Naive thymus-derived CD4-positive, alpha-beta T cell (primary cell): ENCODE results near the gene CFAP20DC. TPM values are rescaled to one million over a fixed set of nuclear protein-coding genes. Genes with fewer than 3 reads are reported as not detected.
"Not testable (repeated sequence)": the region's sequence is repeated elsewhere in the genome, so short reads cannot be mapped to it uniquely, and the experiment has no call there.

Experiments
- ATAC-seq: fragments of 150-1000 bp; cut with Tn5 transposase; 2 replicates; pipeline ENCODE4 v1.10.0; 2021; ENCODE audit warnings: mild to moderate bottlenecking, moderate library complexity
- CTCF ChIA-PET: fragments of 350-600 bp; sonication (Branson Sonifier 250); formaldehyde crosslinking; loops from one replicate; lab custom pipeline; 2021; ENCODE audit warnings: antibody characterized with exemption; lab: Charles Lee
- POLR2A ChIA-PET: fragments of 350-600 bp; sonication (Branson Sonifier 250); formaldehyde crosslinking; loops from one replicate; lab custom pipeline; 2021; ENCODE audit warnings: antibody characterized with exemption, inconsistent platforms; lab: Charles Lee
- DNase-seq, 9 donors: peaks; one replicate each; pipeline versions ENCODE4 v3.0.0 to v3.0.0-alpha.2; 2020 to 2022; ENCODE audit warnings: mixed read lengths in 1 of 9
- H3K27ac ChIP-seq: one replicate; pipeline ENCODE4 v1.7.0; 2013; ENCODE audit warnings: mild to moderate bottlenecking, low read depth, low read length, moderate library complexity
- H3K27me3 ChIP-seq, 2 donors: one replicate each; pipeline ENCODE4 v1.7.0; 2013; ENCODE audit warnings: low read length in 2 of 2, mild to moderate bottlenecking in 2 of 2, moderate library complexity in 2 of 2; ENCODE audit not compliant: control insufficient read depth in 2 of 2, insufficient read depth in 2 of 2
- H3K36me3 ChIP-seq, 3 experiments: 1 replicate in 2 of 3; 2 replicates in 1 of 3; pipeline ENCODE4 v1.7.0; 2013; ENCODE audit warnings: low read length in 3 of 3, mild to moderate bottlenecking in 3 of 3, moderate library complexity in 1 of 3; ENCODE audit not compliant: insufficient read depth in 3 of 3, control insufficient read depth in 2 of 3
- H3K4me1 ChIP-seq, 2 donors: one replicate each; pipeline ENCODE4 v1.7.0; 2013; ENCODE audit warnings: low read length in 2 of 2, mild to moderate bottlenecking in 2 of 2, moderate library complexity in 1 of 2; ENCODE audit not compliant: control insufficient read depth in 2 of 2, insufficient read depth in 2 of 2
- H3K4me3 ChIP-seq: 2 replicates; pipeline ENCODE4 v1.7.0; 2013; ENCODE audit warnings: mild to moderate bottlenecking, low read length
- H3K9me3 ChIP-seq, 3 experiments: 1 replicate in 2 of 3; 2 replicates in 1 of 3; pipeline ENCODE4 v1.7.0; 2013; ENCODE audit warnings: low read length in 3 of 3; ENCODE audit not compliant: control insufficient read depth in 2 of 3
- H3K27ac Mint-ChIP-seq, 9 donors: one replicate each; pipeline ENCODE4 v1.8.0; 2020 to 2022; ENCODE audit warnings: mixed read lengths in 9 of 9, mild to moderate bottlenecking in 8 of 9, moderate library complexity in 5 of 9, inconsistent platforms in 2 of 9
- H3K27me3 Mint-ChIP-seq, 5 donors: one replicate each; pipeline ENCODE4 v1.8.0; 2021 to 2022; ENCODE audit warnings: mixed read lengths in 5 of 5, mild to moderate bottlenecking in 1 of 5
- H3K36me3 Mint-ChIP-seq, 5 donors: one replicate each; pipeline ENCODE4 v1.8.0; 2020 to 2022; ENCODE audit warnings: mixed read lengths in 5 of 5, mild to moderate bottlenecking in 3 of 5, inconsistent platforms in 1 of 5
- H3K4me1 Mint-ChIP-seq, 7 donors: one replicate each; pipeline ENCODE4 v1.8.0; 2020 to 2022; ENCODE audit warnings: mixed read lengths in 7 of 7, mild to moderate bottlenecking in 3 of 7, inconsistent platforms in 1 of 7
- H3K4me3 Mint-ChIP-seq, 10 donors: one replicate each; pipeline ENCODE4 v1.8.0; 2020 to 2022; ENCODE audit warnings: mild to moderate bottlenecking in 10 of 10, mixed read lengths in 10 of 10, moderate library complexity in 6 of 10, inconsistent platforms in 2 of 10
- H3K9me3 Mint-ChIP-seq, 11 donors: one replicate each; pipeline ENCODE4 v1.8.0; 2020 to 2022; ENCODE audit warnings: mixed read lengths in 11 of 11, mild to moderate bottlenecking in 4 of 11, inconsistent platforms in 1 of 11, moderate library complexity in 1 of 11
- intact Hi-C, 2 donors: fragments of 100-400 bp; cut with micrococcal nuclease; formaldehyde crosslinking; loops; one replicate each; pipeline ENCODE4 v1.15.1; 2023
- polyA plus RNA-seq, 2 donors: library from polyadenylated mRNA; unstranded; fragments of 300-500 nt; fragmentation: Illumina TruSeq; gene quantifications; one replicate each; pipeline ENCODE4 v1.2.3, GENCODE V29; 2021
- total RNA-seq, 6 experiments: library from RNA in 5 of 6; stranded (reverse) in 5 of 6; gene quantifications; 1 replicate in 5 of 6; 2 replicates in 1 of 6; pipeline ENCODE4 v1.2.3 and lab custom pipeline; 2021 to 2026

CFAP20DC gene
- 1 to 10 TPM in 1 of 5 experiments, under 1 TPM in 2, not detected in 2; 0.24 to 1.2 (median 0.43) TPM for total RNA-seq
- polyA plus RNA-seq = under 1 TPM in 1 of 2 donors, not detected in 1; 0.40 TPM
- not detected for total RNA-seq (lab: John Stamatoyannopoulos, UW)

DNA sequence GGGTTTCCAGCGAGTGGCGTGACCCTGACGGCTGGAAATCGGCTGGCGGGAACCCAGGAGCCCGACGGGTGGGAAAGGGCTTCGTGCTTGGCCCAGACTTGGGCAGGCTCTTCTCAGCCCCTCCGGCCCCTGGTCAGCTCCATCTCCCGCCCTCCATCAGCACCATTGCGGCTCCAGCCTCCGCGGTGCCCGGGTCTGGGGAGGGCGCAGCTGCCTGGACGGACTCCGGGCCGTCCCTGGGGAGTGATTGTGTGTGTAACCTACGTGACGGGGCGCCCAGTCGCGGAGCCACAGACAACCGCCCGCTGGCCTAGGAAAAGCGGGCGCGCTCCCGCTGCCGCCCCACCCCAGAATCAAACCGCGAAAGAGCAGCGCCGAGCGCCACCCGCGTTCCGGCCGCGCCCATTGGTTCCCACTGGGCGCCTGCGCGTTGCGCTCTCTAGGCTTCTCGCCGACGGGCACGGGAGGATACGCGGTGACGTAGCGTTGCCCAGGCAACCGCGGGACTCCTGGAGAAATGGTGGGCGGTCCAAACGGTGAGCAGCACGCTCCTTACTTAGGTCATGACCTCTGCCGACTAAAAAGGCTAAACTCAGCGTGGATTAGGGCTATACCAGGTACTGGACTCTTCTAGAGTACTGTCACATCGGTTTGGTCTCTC is at the start of gene CFAP20DC:
Gene CFAP20DC, minus strand, starts transcription at position 355 of the 661 bp plus-strand sequence. CDS start 394 bp downstream, outside the sequence.
- Mint-ChIP-seq H3K4me3 (peak within 1 kb of the TSS; percentile 75 to 89 (median 80)), H3K4me1 (peaks cover 0 to 16% (median 10%) of the 10 kb centered on the region in 7 donors), H3K36me3 (no peaks in the 10 kb centered on the region), H3K27ac (peak within 1 kb of the TSS; percentile 40 to 90 (median 80)), H3K9me3 (no peaks in the 10 kb centered on the region), H3K27me3 (peaks cover 0 to 6% (median 0%) of the 10 kb centered on the region in 5 donors)
- CTCF ChIA-PET = interaction anchor here (0.8 kb wide), 1 partner anchor 86 kb away, joined by 4 read pairs; no protein-coding TSS in a partner anchor
- Histone ChIP-seq H3K9me3 (no peaks in the 10 kb centered on the region), H3K4me1 (no peaks in the 10 kb centered on the region), H3K27me3 (no peaks in the 10 kb centered on the region), H3K36me3 (no peaks in the 10 kb centered on the region), H3K4me3 (peak within 1 kb of the TSS; percentile 69), H3K27ac (peak within 1 kb of the TSS; percentile 59)
- DNase-seq (peak; percentile 78 to 90 (median 86)), ATAC-seq (peak; percentile 96)
- POLR2A ChIA-PET = no interaction called here
- intact Hi-C loops = loop anchor here in 1 of 2 donors (2.0 to 10.0 kb wide), 2 partner anchors 485 to 743 kb away; partner anchors contain the start of genes HTD2 and RPP14

DNA sequence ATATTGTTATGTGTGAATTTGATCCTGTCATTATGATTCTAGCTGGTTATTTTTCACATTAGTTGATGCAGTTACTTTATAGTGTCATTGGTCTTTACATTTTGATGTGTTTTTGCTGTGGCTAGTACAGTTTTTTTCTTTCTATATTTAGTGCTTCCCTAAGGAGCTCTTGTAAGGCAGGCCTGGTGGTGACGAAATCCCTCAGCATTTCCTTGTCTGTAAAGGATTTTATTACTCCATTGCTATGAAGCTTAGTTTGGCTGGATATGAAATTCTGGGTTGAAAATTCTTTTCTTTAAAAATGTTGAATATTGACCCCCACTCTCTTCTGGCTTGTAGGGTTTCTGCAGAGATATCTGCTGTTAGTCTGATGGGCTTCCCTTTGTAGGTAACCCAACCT is 48.7 kb upstream of the CFAP20DC start:
- intact Hi-C loops, CTCF ChIA-PET: not testable (repeated sequence)

DNA sequence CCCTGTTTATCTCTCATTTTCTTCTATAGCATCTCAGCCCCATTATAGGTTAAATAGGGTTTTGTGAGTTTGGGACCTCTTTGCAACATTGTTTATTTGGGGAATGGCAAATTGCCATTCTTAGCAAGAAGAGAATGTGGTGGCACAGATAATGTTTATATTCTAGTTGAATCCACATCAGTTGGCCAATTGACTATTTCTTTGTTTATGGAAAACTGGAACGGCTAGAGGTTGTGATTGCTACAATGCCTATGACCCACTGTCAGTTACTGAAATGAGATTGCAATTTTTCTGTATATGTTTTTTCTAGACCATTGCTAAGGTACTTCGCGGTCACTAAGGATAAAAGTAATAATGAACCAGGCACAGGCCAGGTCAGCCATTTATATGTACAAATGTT is 44.6 kb upstream of the CFAP20DC start:
- Mint-ChIP-seq H3K4me1 (no peaks in the 10 kb centered on the region), H3K27me3 (peaks cover 2 to 14% (median 8%) of the 10 kb centered on the region in 5 donors), H3K9me3 (peaks cover 0 to 25% (median 9%) of the 10 kb centered on the region in 11 donors), H3K36me3 (peaks cover 0 to 6% (median 0%) of the 10 kb centered on the region in 5 donors), H3K27ac (no peak overlapping the region), H3K4me3 (no peak overlapping the region)
- H3K27me3 ChIP-seq = no peaks in the 10 kb centered on the region
- H3K4me3 ChIP-seq = no peak overlapping the region
- no peaks in the 10 kb centered on the region for H3K4me1 ChIP-seq
- H3K9me3 ChIP-seq = no peaks in the 10 kb centered on the region
- ChIA-PET CTCF (no interaction called here), POLR2A (no interaction called here)
- ATAC-seq = no peak
- no peaks in the 10 kb centered on the region for H3K36me3 ChIP-seq
- H3K27ac ChIP-seq = no peak overlapping the region
- no peak for DNase-seq
- intact Hi-C loops = no loop called here

More for the DNA sequence above, 48.7 kb upstream of the CFAP20DC start:
- H3K27ac Mint-ChIP-seq, H3K27ac ChIP-seq, H3K4me1 ChIP-seq, ATAC-seq, H3K36me3 ChIP-seq, H3K9me3 ChIP-seq, H3K27me3 ChIP-seq, POLR2A ChIA-PET, H3K36me3 Mint-ChIP-seq, H3K4me1 Mint-ChIP-seq, DNase-seq, H3K4me3 ChIP-seq, H3K4me3 Mint-ChIP-seq: not testable (repeated sequence)
- peaks cover 0 to 25% (median 10%) of the 10 kb centered on the region in 11 donors for H3K9me3 Mint-ChIP-seq
- peaks cover 4 to 28% (median 11%) of the 10 kb centered on the region in 5 donors for H3K27me3 Mint-ChIP-seq

DNA sequence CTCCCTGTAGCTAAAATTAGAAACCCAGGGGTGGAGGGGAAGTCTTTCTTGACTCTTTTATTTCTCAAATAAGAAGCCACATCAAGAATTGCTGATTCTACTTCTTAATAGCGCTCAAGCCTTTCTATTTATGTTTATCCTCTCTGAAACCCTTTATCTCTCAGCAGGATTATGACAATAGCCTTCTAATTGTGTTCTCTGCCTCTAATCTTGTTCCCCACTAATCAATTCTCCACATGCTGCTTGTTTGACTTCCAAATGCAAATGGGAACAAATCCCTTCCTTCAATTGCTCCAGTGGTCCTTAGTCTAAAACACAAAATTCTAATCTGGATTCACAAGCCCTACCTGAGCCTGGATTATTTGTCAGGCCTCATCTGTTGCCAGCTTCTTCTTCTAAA is 43.7 kb upstream of the CFAP20DC start:
- ChIA-PET POLR2A (no interaction called here), CTCF (no interaction called here)
- ATAC-seq (no peak), DNase-seq (no peak)
- H3K4me3 ChIP-seq = no peak overlapping the region
- H3K4me1 ChIP-seq = no peaks in the 10 kb centered on the region
- H3K9me3 ChIP-seq = no peaks in the 10 kb centered on the region
- Mint-ChIP-seq H3K9me3 (peaks cover 0 to 21% (median 9%) of the 10 kb centered on the region in 11 donors), H3K4me3 (no peak overlapping the region), H3K36me3 (peaks cover 0 to 6% (median 0%) of the 10 kb centered on the region in 5 donors), H3K27ac (no peak overlapping the region), H3K27me3 (peaks cover 0 to 14% (median 4%) of the 10 kb centered on the region in 5 donors), H3K4me1 (no peaks in the 10 kb centered on the region)
- H3K27ac ChIP-seq = no peak overlapping the region
- H3K36me3 ChIP-seq = no peaks in the 10 kb centered on the region
- intact Hi-C loops = no loop called here
- H3K27me3 ChIP-seq = no peaks in the 10 kb centered on the region

DNA sequence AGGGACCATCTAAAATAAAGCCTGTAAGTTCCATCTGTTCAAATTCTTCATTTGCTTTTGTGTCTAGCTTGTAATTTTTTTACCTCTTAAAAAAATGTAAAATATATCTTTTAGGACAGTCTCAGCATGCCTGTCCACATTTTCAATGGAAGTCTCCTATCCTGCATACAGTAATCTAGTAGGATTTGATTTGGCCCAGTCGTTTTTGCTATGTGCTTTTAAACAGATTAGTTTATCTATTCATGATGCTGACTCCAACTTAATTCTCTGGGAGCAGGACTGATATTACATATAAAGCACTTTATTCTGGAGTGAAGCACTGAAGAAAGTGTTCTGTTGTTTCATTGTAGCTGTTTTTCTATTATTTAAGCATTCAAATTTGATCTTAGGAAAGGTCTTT is 38.9 kb upstream of the CFAP20DC start:
- no peak for DNase-seq
- H3K27ac ChIP-seq = no peak overlapping the region
- H3K9me3 ChIP-seq = no peaks in the 10 kb centered on the region
- intact Hi-C loops = no loop called here
- H3K4me3 ChIP-seq = no peak overlapping the region
- ChIA-PET POLR2A (no interaction called here), CTCF (no interaction called here)
- no peaks in the 10 kb centered on the region for H3K27me3 ChIP-seq
- Mint-ChIP-seq H3K4me1 (no peaks in the 10 kb centered on the region), H3K27ac (no peak overlapping the region), H3K9me3 (no peaks in the 10 kb centered on the region), H3K36me3 (no peaks in the 10 kb centered on the region), H3K4me3 (no peak overlapping the region), H3K27me3 (peaks cover 3 to 17% (median 11%) of the 10 kb centered on the region in 5 donors)
- no peak for ATAC-seq
- no peaks in the 10 kb centered on the region for H3K36me3 ChIP-seq
- H3K4me1 ChIP-seq = no peaks in the 10 kb centered on the region

DNA sequence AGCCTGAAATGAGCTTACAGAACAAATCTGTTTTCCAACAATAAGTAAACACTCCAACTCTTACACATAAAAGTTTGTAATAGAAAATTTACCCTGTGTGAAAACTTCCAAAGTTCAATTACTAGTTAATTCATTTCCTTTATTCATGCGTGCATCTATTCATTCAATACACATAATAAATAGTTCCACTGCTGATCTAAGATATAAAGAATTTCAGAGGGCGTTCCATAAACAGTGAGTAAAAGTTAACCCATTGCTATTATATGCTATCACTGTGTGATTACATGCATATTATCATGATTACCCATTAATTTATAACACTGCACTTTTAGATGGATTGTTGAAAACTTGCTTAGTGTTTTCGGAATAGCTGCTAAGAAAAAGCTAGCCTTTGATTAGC is 36.2 kb upstream of the CFAP20DC start:
- POLR2A ChIA-PET = no interaction called here

More for the DNA sequence above, 36.2 kb upstream of the CFAP20DC start:
- DNase-seq (no peak), ATAC-seq (no peak)
- no peaks in the 10 kb centered on the region for H3K4me1 ChIP-seq
- H3K9me3 ChIP-seq = no peaks in the 10 kb centered on the region
- CTCF ChIA-PET = no interaction called here
- intact Hi-C loops = no loop called here
- peaks cover 20 to 36% (median 29%) of the 10 kb centered on the region in 5 donors for H3K27me3 Mint-ChIP-seq
- H3K27ac ChIP-seq = no peak overlapping the region
- H3K36me3 ChIP-seq = no peaks in the 10 kb centered on the region
- H3K27ac Mint-ChIP-seq = no peak overlapping the region
- no peak overlapping the region for H3K4me3 Mint-ChIP-seq
- H3K27me3 ChIP-seq = no peaks in the 10 kb centered on the region
- no peaks in the 10 kb centered on the region for H3K4me1 Mint-ChIP-seq
- H3K36me3 Mint-ChIP-seq = no peaks in the 10 kb centered on the region
- peaks cover 0 to 2% (median 0%) of the 10 kb centered on the region in 11 donors for H3K9me3 Mint-ChIP-seq
- no peak overlapping the region for H3K4me3 ChIP-seq
